ENCODE results near the gene PROS1.

DNA sequence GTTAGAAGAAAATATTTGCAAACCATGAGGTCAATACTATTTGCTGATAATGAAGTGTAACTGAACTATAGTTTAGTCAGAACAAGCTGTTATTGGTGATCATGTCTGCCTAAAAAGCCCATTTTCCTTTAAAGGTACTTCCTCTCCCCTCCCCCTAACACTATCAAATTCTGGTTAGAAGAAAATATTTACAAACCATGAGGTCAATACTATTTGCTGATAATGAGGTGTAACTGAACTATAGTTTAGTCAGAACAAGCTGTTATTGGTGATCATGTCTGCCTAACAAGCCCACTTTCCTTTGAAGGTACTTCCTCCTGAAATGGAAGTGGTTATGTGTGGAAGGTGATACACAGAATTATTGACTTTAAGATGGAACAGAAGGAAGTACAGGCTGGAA, 46.9 kb downstream of the PROS1 start:
- TF ChIP-seq, protein P1, sequence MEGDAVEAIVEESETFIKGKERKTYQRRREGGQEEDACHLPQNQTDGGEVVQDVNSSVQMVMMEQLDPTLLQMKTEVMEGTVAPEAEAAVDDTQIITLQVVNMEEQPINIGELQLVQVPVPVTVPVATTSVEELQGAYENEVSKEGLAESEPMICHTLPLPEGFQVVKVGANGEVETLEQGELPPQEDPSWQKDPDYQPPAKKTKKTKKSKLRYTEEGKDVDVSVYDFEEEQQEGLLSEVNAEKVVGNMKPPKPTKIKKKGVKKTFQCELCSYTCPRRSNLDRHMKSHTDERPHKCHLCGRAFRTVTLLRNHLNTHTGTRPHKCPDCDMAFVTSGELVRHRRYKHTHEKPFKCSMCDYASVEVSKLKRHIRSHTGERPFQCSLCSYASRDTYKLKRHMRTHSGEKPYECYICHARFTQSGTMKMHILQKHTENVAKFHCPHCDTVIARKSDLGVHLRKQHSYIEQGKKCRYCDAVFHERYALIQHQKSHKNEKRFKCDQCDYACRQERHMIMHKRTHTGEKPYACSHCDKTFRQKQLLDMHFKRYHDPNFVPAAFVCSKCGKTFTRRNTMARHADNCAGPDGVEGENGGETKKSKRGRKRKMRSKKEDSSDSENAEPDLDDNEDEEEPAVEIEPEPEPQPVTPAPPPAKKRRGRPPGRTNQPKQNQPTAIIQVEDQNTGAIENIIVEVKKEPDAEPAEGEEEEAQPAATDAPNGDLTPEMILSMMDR (IDR thresholded peaks at IDR 0.05; ENCODE audit: poor library complexity) = no peak
- no peak for TF ChIP-seq EZH2 (IDR thresholded peaks at IDR 0.05; ENCODE audit: borderline replicate concordance)
- no peak for TF ChIP-seq EZH2phosphoT487 (IDR thresholded peaks at IDR 0.05; ENCODE audit: low read depth, severe bottlenecking, unreplicated experiment)

Measured in hepatocyte (in vitro differentiated cells).